Activated CD8-positive, alpha-beta memory T cell treated with anti-CD3 and anti-CD28 coated beads for 4 hours (primary cell): ENCODE results near the gene CA12.
"Not testable (repeated sequence)": the region's sequence is repeated elsewhere in the genome, so short reads cannot be mapped to it uniquely, and the experiment has no call there.

ENCODE experiments used
- DNase-seq, 2 donors: peaks; one replicate each; pipeline ENCODE4 v3.0.0-alpha.2; 2020; ENCODE audit warnings: low read depth in 2 of 2

Gene CA12

DNA sequence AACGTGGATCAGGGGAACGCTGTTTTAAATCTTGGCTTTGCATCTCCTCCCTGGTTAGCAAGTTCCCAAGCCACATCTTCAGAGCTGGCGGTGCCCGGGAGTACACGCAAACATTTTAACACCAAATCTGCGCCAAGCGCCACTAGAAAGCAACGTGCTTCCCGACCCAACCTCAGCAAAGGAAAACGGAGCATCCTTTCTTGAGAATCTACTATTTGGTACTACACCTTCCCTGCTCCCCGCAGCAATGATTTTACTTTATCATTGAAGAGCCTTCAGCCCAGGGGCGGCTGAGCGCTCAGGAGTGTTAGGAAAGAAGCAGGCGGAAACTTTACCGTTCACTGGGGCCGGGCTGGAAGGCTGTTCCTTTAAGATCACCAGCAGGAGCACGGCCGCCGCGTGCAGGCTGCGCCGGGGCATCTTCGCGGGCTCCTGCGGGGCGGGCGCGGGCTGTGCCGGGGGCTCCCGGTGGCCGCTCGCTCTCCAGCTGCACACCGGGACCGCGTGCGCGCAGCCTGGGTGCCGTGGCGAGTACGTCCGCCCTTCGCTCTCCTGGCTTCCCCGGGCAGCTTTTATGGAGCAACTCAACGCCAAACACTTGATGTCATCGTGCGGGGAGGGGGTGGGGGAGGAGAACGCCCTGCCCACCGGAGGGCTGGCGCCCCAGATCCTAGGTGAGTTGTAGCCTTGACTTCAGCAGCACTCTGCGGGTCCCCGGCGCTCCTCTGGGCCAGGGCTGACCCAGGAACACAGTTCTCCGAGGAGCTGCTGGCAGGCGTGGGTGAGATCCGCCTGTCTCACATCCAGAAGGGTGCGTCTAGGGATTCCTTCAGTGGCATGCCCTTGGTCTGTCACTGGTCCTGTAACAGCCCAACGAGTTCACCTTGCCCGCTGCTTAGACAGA is at the start of gene CA12:
Gene CA12, minus strand, starts transcription at position 546 of the 904 bp plus-strand sequence. Its CDS starts 126 bp downstream, at position 420.
- no peak for DNase-seq

DNA sequence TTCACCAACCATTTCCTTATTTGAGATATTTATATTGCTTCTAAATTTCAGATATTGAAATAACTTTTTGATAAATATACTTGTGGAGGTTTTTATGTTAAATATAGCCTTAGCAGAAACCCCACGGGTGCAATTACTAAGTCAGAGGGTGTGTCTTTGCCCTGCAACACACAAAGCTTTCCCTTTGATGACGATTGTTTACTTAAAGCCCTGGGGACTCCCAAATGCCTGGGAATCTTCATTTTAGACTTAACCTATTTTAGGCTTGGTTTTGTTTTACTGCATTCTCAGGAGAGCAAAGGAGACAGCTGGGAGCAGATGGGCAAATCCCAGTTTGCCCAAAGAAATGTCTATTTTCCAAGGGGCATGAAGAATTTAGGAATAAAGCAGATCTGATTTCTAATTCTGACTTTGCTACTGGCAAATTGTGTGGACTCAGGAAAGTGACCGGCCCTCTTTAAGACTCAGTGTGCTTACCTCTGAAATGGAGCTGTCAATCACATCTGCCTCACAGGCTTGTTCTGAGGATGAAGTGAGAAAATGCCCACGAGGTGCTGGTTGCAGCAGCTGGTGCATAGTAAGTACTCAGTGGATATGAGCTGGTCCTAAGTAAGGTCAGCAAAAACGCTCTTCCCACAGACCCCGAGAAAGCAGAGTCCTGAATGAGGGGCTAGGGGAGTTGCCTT is 49.3 kb upstream of the CA12 start:
- no peak for DNase-seq

DNA sequence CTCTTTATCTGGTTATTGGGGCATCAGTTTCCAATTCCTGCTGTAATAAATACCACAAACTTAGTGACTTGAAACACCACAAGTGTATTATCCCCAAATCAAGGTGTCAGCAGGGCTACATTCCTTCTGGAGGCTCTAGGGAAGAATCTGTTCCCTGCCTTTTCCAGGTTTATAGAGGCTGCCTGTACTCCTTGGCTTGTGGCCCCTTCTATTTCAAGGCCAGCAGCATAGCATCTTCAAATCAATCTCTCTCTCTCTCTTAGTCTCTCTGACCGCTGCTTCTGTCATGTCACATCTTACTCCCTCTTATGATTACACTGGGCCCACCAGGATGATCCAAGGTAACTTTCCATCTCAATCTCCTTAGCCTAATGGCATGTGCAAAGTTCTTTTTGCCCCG is 44.9 kb upstream of the CA12 start:
- DNase-seq, result no peak

DNA sequence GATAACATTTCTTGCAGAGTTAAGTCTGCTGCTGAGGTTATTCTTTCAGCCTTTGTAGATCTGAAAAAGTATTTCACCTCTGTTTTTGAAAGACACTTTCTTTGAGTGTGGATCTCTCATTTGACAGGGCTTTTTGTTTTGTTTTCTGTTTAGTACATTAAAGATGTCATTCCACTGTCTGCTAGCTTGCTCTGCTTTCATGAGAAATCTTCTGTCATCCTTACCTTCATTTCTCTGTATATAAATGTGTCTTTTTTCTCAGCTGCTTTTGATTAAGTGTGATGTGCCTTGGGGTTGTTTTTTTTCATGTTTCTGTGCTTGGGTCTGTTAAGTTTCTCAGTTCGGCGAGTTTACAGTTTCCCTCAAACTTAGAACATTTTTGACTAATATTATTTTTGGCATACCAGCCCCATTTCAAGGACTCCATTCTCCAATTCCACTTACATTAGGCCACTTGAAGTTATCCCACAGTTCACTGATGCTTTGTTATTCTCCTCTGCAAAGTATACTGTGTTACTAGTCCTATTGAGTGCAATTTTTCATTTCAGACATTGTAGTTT is 43.9 kb upstream of the CA12 start:
- no peak for DNase-seq

DNA sequence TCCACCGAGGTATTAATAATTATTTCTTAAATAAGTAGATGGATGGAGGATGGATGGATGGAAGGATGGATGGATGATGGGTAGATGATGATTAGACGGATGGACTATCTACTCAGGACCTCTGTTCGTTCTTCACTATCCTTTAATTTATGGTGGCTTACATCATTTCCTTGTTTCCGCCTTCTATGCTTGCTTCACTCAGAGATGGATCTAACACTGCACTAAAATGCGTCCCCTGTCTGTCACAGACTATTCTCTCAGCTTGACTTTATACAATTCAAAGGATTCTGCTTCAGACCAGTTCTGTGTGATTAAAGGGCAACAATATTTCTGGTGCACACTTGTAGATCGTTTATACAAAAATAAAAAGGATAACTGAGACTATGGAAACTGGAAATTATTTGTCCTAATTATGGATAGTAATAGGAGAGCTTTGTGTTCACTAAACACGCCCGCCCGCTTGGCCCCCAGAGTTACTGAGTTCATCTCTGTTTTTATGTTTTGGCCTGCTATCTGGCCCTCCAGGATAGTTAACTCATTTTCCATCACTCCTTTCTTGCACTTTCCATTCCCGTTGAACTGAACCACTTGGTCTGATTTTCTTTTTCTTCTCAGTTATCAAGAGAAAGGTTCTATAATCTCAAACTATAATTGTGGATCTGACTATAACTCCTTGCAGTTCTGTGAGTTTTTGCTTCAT is 41.4 kb upstream of the CA12 start:
- DNase-seq, result no peak

DNA sequence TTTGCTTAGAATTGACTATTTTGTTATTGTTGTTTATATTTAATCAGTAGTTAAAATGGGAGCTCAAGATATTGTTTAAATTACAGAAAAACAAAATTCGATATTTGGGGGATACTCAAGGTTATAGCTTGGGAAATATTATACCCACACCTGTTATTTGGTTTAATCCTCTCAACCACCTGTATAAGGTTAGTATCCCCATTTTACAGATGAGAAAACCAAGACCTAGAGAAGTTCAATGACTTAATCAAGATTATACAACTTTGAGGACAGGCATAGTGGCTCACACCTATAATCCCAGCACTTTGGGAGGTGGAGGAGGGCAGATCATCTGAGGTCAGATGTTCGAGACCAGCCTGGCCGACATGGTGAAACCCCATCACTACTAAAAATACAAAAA is 39.8 kb upstream of the CA12 start:
- no peak for DNase-seq

DNA sequence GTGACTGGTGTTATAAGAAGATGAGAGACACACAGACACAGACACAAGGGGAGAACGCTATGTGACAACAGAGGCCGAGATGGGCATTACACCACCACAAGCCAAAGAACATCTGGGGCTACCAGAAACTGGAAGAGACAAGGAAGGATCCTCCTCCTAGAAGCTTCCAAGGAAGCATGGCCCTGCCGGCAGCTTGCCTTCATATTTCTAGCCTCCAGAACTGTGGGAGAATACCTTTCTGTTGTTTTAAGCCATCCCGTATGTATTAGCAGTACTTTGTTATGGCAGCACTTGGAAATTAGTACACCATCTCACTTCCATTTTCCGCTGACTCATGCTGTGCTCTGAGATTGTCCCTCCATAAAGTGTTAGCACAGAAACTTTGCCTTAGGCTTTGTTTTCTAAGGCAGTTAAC is 38.7 kb upstream of the CA12 start:
- DNase-seq, result no peak

DNA sequence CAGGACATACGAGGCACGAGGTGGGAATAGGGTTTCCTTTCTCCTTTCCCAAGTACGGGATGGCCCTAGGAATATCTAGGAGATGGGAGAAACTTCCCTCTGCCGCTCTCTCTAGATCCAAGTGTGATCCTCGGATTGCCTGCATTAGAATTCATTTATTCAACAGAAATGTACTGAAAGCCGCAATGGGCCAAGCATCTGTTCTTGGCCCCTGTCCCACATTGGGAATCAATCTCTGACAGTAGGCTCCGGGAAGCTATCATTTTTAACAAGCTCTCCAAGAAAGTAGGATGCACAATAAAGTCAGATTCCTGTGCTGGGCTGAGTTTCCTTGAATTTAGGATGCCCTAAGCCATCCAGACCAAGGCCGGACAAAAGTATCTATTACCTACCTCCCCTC is 37.2 kb upstream of the CA12 start:
- no peak for DNase-seq

DNA sequence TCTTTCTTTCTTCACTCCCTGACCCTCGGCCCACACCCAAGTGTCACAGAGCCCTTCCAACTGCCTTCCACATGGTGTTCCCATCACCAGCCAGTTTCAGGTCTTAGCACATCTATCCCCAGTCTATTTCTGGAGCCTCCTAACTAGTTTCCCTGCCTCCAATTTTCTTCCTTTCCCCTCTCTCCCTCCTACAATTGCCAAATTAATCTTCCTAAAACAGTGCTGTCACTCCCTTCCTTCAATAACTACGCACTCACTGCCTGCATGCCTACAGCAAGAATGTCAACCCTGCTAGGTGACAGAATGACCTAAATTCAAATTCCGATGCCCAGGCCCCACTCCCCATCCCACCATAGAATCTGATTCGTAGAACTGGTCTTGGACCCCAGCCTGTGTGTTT is 36.1 kb upstream of the CA12 start:
- no peak for DNase-seq

DNA sequence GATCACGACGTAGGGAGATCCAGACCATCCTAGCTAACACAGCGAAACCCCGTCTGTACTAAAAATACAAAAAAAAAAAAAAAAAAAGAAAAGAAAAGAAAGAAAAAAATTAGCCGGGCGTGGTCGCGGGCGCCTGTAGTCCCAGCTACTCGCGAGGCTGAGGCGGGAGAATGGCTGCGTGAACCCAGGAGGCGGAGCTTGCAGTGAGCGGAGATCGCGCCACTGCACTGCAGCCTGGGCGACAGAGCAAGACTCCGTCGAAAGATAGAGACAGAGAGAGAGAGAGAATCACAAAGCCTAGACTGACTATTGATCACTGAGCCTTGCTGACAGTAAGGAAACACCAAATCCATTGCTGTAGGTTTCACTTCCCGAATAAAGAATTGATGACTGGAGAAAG is 35.6 kb upstream of the CA12 start:
- DNase-seq, result not testable (repeated sequence)

DNA sequence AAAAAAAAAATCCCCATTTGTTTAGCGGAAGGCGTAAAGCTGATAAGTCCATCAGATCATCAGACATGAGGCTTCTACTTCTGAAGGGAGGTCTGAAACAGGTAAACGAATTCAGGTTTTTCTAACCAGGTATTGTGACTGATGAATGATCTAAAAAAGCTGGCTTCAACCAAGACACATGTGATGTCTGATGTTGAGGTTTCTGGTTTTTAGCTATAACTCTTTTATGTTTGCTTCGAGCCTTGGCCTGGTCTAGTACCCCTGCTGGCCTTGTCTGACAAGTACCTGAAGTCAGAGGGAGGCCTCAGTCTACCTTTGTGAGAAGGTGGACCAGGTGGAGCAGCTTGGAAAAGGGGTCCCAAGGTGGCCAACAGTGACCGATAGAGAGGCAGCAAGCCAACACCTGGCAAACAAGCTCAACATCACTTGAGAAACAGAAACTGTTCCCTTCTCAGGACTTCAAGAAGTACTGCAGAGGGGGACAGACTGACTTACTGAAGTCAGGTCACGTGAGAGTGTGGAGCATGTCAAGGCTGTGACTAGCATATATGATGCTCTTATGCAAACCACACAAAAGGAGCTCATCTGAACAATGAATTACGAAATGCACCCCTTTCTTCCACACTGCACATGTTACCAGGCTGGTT is 33.0 kb upstream of the CA12 start:
- DNase-seq, result no peak

DNA sequence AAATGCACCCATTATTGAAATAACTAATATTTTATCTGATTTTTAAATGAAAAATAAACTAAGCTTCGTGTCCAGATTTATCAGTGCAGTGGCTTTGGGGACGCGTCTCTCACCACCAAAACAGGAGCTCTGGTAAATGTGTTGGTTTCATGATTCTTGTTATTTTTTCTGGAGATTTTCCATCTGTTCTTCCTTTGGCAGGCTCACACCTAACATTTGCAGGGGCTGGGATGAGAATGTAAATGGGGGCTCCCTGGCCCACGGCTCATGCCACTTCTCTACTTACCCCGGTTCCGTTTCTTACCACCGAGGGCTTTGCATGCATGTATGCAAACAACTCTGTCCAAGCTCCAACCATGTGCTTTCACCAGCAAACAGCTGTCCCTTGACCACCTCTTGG is 30.9 kb upstream of the CA12 start:
- no peak for DNase-seq

DNA sequence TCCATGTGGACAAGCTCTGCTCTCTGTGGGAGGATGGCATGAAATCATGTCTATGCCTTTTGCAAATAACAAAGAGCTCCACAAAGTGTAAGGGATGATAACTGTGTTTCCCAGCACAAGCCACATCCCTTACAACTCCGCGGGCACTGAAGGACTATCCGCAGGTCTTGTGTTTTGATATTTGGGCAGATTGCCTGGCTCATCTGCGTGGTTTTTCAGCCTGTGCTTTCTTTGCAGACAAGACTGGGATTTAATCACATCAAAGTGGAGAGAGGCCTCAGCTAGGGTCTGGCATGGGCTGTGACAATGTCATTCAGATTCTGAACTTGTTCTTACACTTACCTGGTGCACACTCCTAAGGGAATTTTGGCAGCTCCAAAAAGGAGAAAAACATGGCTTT is 30.2 kb upstream of the CA12 start:
- DNase-seq, result no peak

DNA sequence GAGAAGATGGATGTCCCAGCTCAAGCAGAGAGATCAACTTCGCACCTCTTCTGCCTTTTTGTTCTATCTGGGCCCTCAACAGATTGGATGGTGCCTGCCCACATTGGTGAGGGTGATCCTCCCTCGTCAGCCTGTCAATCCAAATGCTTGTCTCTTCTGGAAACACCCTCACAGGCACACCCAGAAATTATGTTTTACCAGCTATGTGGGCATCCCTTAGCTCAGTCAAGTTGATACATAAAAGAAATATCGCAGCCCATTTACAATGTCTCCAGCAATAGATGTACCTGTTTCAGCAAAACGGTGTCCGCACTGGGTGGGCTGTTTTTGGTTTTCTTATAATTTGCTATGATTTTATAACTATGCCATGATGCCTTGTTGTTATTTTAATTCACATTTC is 27.5 kb upstream of the CA12 start:
- no peak for DNase-seq

DNA sequence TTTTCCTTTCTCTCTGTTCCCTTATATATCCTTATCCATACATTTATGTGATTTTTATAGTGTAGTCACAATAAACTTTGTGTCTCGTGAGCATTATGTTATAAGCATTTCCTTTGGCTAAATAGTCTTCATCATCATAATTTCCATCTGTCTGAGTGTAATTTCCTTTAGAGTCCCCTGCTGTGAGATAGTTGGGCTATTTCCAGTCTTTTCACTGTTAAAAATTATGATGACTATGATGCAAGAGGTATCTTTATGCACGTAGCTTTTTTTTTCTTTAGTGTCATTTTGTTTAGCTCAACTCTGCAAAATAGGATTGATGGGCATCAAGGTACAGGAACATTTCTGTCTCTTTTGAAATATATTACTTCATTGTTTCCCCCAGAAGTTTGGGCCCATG is 26.9 kb upstream of the CA12 start:
- no peak for DNase-seq

DNA sequence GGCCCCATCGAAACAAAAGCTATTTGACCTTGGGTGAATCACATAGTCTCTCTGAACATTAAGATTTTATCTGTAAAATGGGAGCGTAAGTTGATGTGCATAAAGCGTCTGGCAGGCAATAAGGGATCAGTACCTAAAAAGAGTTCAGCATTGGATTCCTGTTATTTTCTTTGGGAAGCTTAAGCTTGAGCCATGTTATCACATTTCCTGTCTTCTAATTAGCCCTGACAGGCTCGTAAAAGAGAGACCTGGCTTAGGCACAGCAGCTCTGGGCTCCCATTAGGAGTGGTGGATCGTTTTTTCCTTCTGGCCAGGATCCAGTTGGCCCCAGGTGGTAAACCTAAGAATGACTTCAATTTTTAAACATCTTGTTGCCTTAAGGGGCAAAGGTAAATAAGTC is 26.0 kb upstream of the CA12 start:
- DNase-seq, result no peak

DNA sequence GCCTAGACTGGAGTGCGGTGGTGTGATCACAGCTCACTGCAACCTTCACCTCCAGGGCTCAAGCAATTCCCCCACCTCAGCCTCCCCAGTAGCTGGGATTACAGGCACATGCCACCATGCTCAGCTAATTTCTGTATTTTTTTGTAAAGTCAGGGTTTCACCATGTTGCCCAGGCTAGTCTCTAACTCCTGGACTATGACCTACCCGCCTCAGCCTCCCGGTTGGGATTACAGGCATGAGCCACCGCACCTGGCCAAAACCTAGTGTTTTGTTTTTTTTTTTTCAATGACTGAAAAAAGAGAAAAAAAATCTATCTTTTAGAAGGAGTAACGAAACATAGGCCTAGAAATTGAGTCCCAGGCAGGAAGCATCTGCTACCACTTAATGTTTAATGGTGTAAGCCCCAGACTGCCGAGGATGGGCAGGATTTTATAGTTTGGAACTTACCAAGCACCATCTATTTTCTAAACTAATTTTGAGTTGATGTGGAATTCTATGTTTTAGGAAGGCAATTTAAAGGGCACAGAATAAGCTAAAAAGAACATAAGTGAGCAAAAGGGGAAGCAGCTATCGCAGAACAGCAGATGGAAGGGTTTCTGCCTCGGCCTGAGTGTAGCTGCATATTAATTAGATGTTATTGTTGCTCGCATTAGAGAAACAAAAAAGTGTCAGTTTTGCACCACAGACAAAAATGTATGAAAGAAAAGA is 24.2 kb upstream of the CA12 start:
- no peak for DNase-seq

DNA sequence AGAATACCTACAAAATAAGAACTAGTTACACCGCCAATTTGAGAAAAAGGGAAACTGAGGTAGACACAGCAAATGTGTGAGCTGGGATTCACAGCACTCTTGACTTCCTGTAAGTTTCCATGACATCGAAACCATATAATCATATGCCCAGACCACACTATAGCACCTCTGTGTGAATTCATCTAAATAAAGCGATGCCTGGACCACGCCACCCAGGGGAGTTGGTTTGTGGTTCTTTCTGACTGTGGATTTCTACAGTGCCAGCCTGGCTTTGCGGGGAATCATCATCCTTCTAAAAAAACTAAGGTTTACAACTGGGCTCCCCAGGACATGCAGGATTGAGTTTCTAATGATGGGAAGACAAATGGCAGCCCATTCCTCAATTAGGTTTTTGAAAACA is 23.5 kb upstream of the CA12 start:
- no peak for DNase-seq

DNA sequence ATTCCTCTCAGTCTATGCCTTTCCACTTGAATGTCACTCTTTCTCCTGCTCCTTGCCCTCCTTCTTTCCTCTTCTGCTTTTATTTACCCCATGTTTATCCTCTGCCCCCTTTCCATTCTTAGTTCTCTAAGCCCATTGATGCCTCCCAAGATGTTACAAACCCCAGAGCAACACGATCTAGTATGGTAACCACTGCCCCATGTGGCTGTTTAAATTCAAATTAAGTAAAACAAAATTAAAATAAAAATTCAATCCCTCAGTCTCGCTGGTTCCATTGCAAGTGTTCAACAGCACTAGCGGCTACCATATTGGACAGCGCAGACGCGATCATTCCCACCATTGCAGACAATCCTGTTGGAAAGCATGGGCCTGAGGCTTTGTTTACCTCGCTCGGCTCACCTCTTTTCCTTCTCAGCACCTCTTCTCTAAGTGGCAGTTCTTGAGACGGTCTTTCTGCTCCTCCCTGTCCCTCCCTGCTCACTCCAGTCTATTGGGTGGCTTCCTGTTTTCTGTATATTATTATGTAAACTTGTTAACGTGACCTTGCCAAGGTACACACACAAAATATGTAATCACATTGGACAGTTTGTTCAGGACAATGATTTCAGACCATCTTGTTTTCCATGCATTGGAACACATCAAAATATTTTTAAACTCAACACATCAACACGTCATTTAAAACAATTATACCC is 21.8 kb upstream of the CA12 start:
- DNase-seq, result no peak

DNA sequence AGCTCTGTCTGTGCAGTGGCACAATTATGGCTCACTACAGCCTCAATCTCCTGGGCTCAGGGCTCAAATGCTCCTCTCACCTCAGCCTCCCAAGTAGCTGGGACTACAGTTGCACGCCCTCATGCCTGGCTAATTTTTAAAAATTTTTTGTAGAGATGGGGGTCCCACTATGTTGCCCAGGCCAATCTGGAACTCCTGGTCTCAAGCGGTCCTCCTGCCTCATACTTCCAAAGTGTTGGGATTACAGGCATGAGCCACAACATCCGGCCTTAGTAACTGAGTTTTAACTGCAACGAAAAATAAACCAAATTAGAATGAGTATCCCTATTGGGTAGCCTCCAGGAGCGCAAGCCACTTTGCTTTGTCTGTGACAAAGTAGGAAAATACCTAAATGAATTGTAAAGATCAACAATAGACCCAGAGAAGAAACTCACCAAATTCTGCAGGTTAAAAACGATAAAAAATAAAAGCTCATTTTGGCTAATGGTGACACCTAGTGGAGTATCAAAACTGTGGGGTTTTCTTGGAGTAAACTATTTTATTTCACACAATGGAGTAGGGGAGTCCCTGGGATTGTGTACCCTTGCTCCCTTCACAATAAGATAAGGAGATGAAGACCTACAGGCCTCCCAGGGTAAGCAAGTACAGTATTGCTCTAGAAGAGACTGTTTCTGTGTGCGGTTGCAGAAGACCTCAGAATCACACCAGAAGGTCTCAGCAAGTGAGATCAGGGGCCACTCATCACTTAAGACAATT is 21.0 kb upstream of the CA12 start:
- no peak for DNase-seq
